HG03442 (cell line): ENCODE measurements around the gene MBD1.
A peak's percentile ranks its signal among the peaks of the same experiment; 100 is the strongest.
"Not testable (repeated sequence)": the region's sequence is repeated elsewhere in the genome, so short reads cannot be mapped to it uniquely, and the experiment has no call there.

Experiments
- ATAC-seq: cut with Tn5 transposase; IDR thresholded peaks from one replicate; pipeline ENCODE4 v1.9.1; 2021; ENCODE audit warnings: mild to moderate bottlenecking, moderate library complexity; ENCODE audit not compliant: unreplicated experiment

The MBD1 gene, protein sequence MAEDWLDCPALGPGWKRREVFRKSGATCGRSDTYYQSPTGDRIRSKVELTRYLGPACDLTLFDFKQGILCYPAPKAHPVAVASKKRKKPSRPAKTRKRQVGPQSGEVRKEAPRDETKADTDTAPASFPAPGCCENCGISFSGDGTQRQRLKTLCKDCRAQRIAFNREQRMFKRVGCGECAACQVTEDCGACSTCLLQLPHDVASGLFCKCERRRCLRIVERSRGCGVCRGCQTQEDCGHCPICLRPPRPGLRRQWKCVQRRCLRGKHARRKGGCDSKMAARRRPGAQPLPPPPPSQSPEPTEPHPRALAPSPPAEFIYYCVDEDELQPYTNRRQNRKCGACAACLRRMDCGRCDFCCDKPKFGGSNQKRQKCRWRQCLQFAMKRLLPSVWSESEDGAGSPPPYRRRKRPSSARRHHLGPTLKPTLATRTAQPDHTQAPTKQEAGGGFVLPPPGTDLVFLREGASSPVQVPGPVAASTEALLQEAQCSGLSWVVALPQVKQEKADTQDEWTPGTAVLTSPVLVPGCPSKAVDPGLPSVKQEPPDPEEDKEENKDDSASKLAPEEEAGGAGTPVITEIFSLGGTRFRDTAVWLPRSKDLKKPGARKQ

DNA sequence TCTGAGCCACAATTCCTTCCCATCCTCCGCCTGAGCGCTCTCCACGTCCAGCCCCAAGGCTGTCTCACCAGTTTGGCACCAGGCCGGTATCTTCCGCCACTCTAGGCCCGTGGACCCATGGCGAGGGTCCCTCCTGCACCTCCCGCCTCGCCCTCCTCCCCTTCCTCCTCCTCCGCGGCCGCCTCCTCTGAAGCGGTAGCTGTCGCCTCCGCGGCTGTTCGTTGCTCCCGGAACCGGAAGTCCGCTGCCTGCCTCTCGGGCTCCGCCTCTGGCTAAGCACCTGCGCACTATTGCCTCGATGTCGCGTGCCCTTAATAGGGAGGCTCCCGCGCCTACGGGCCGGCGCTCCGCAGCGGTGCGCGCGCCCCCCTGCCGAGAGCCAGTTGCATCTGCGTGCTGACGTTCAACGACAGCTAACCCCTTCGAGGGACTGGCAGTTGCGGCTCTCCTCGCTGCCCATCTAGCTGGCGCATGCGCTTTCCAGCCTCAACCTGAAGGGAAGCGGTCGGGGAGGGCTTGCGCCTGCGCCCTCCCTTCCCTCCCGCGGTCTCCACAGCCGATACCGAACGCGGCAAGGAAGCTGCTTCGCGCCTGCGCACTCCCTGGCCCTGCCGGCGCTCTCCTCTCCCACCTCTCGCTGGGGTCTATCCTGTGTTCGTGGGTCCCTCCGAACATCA lies at the start of gene MBD1:
TSS of gene MBD1 (minus strand) at position 229 of the 677 bp plus-strand sequence. CDS start 1,531 bp downstream, outside the sequence.
- peak; percentile 84 for ATAC-seq

- no peak for ATAC-seq
Measured at GRCh38 chr18:50330176-50330575, 48.9 kb upstream of the MBD1 start.

DNA sequence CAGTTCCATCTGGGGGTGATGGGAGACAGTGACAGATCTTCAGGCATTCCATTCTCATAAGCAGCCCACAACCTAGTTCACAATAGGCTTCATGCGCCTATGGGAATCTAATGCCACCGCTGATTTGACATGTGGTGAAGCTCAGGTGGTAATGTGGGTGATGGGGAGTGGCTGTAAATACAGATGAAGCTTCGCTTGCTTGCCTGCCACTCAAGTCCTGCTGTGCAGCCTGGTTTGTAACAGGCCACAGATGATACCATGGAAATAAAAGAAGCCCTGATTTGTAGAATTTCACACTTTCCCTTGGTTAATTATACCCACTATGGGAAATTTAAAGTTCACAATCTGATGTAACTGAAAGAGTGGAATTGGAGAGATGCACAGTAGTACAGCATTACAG lies 46.7 kb upstream of the MBD1 start:
- no peak for ATAC-seq

GRCh38 chr18:50320719-50321118 lies 39.4 kb upstream of the MBD1 start:
- peak; percentile 67 for ATAC-seq

DNA sequence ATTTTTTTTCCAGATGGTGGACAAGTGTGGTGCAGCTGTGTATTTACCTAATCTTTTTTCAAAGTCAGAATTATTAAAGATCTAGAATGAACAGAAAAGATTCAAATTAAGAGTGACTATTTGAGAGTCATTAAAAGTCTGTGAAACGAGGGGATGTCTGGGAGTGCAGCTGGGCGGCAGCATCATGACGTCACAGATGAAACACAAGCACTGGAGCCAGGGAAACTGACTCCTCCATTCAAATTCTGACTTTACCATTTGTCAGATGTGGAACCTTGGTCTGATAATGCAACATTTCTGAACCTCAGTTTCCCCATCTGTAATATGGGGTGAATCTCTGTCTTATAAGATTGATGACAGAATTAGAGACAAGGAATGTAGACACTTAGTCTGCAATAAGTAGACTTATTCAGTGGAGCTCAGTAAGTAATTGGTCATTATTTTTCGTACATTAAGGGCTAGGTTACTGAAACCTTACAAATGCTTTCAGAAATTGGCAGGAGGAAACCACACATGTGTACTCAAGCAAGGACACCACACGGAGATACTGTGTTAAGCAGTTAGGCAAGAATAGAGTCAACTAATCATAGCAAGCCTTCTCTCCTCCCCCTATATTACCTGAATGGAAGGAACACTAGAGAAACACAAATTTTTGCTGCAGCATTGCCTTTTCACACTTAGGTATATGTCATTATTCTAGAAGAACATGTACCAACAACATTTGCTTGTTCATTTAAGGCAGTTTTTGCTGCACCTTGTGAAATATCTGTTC lies 34.0 kb upstream of the MBD1 start:
- peak; percentile 72 for ATAC-seq

DNA sequence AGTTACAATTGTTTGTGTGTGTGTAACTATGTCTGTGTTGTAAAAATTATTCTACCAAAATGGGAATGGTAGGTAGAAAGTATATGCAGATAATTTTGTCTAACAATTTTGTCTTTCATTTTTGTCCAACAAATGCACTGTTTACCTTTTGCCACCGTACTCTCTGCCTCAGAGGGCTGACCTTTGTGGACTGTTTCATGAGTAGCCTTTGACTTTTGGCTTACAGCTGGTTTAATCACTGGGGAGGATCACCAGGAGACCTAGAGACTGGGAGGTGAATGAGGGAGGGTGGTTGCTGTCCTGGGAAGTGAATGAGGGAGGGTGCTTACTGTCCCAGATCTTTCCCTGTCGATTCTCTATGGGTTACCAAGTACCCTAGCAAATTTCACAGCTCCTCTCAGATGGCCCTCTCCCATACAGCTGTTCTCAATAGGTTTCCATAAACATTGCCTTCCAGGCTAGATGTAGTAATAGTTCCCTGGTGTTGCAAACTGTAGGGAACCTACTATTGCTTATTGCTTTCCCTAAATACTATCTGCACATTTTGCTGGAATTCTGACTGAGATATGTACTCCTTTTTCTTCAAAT lies 32.6 kb upstream of the MBD1 start:
- ATAC-seq = no peak

DNA sequence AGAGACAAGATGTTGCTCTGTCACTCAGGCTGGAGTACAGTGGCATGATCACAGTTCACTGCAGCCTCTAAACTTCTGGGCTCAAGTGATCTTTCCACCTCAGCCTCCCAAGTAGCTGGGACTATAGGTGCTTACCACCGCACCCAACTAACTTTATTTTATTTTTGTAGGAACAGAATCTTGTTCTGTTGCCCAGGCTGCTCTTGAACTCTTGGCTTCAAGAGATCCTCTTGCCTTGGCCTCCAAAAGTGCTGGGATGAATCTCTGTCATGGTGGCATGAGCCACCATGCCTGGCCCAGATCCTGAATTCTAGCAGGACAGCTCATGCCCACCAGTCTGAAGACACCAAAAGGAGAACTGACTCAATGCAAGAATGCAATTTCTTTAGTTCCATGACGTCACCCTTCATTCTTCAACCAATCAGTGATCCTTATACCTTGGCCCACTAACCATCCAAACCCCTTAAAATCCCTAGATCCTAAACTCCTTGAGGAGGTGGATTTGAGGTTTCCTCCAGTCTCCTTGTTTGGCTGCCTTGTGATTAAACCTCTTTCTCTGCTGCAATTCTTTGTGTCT lies 31.8 kb upstream of the MBD1 start:
- ATAC-seq = no peak

DNA sequence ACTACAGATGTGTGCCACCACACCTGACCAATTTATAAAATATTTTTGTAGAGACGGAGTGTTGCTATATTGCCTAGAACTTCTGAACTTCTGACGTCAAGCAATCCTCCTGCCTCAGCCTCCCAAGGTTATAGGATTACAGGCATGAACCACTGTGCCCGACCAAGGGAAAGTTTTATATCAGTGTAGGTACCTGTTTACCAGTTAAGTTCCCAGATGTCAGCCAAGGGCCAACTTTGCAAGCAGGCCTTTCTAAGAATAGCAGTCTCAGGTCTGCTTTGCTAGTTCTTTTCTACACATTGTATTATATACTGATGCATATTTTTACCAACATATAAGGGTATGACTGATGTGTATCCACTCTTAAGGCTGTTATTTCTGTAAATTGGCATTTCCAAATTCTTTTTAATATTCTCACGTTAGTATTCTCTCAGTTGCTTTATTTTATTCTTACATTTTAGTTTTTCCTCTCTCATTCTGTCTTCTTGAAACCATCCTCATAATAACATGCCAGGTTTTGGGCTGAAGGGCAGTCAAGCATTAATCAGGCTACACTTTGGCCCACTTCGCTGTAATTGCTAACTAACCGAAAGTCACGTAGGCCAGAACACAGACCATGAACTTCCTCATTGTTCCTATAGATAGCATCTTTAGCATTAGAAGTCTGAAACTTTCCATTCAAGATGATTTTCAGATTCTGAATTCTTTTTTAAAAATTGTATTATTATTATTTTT lies 31.1 kb upstream of the MBD1 start:
- ATAC-seq = peak; percentile 69

DNA sequence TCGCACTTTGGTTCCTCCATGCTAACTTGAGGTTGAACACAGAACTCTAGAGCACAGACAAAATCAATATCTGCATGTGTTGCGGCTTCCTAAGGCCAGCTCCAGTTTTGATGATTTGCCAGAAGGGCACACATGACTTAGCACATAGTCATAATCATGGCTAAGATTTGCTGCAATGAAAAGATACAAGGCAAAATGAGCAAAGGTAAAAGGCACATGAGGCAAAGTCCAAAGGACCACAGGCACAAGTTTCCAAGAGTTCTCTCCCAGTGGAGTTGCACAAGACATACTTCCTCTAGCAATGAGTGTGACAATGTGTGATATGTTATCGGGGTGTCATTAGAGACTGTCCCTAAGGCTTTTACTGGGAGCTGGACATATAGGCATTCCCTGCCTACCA lies 30.3 kb upstream of the MBD1 start:
- ATAC-seq = no peak

DNA sequence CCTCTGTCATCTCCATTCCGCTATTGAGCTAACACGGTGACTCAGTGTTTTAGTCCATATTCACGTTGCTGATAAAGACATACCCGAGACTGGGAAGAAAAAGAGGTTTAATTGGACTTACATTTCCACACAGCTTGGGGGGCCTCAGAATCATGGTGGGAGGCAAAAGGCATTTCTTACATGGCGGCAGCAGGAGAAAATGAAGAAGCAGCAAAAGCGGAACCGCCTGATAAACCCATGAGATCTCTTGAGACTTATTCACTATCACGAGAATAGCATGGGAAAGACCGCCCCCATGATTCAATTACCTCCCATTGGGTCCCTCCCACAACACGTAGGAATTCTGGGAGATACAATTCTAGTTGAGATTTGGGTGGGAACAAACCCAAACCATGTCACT lies 28.8 kb upstream of the MBD1 start:
- ATAC-seq = no peak

- not testable (repeated sequence) for ATAC-seq
Measured at GRCh38 chr18:50308851-50309250, 27.5 kb upstream of the MBD1 start.

- peak; percentile 92 for ATAC-seq
Measured at GRCh38 chr18:50307738-50308470, 26.6 kb upstream of the MBD1 start.

GRCh38 chr18:50307400-50307737 lies 26.0 kb upstream of the MBD1 start:
- ATAC-seq = no peak

DNA sequence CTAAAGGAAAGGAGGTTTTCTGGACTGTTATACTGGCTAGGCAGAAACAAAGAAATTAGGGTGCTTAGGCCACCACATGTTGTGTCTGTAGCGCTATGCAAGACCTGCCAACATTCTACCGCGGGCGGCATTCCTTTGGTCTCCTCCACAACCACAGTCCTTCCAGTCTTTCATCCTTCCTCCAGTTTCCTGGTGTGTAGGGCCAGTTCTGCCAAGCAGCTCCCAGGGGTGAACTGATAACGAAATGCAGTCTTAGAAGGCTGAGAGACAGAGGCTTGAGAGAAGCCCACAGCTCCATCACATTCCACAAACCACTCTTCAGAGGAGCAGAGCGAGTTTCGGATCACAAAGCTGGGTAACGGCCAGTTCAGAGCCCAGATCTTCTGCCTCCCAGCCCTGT lies 25.6 kb upstream of the MBD1 start:
- ATAC-seq = no peak

GRCh38 chr18:50301074-50301473 lies 19.8 kb upstream of the MBD1 start:
- ATAC-seq = no peak

GRCh38 chr18:50299626-50300388 lies 18.5 kb upstream of the MBD1 start:
- no peak for ATAC-seq

DNA sequence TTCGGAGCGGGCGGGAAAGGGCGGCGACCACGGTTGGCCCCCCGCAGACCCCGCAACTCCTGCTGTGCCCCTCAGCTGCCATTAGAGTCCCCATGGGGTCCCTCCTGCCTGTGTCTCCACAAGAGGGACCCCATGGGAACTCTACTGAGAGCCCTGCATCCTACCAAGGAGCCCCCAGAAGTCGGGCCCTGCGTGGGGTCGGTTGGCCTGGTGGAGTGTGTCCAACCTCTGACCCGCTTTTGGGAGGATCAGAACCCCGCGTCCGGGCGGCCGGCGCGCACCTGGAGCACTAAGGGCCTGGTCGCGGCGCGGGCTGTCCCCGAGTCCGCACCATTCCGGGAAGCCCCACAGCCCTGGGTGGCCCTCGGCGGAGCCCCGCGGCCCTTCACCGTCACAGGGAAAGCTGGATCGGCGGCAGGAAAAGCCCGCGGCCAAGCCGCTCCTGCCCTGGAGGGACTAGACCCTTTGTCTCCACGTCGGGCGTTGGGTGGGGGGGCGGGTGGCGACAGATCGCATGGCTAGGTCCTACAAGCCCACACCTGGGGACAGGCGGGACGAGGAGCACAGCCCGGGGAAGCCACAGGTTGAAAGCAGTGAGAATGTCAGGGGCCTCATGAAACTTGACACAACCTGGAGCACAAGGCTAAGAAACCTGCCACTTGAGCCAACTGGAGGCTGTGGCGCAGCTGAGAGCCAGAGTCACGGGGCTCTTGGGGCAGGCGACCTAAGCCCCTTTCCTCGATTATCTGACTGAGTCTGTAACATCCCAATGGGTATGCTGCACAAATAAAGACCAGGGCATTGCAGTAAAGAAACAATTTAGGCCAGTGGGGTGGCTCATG lies 17.3 kb upstream of the MBD1 start:
- no peak for ATAC-seq
